HCT116 (cell line): Measurements from ENCODE around the gene FLOT1. TPM values are rescaled to one million over a fixed set of nuclear protein-coding genes. Genes with fewer than 3 reads are reported as not detected.

Experiments
- ATAC-seq: fragments of 200-7000 bp; cut with Tn5 transposase; 2 replicates; pipeline ENCODE4 v1.9.1; 2020; ENCODE audit warnings: mild to moderate bottlenecking, moderate library complexity
- BruUV-seq: library from RNA; stranded (reverse); fragments of 400-500 nt; replicated peaks from 2 replicates; lab custom pipeline; 2021; lab: Mats Ljungman, UMichigan
- CTCF ChIA-PET: fragments of 300-600 bp; sonication (Branson Sonifier 250); formaldehyde crosslinking; loops from one replicate; lab custom pipeline; 2021; ENCODE audit warnings: antibody characterized with exemption; lab: Charles Lee
- POLR2A ChIA-PET: fragments of 300-600, 350-600 bp; sonication (Branson Sonifier 250); formaldehyde crosslinking; loops from one replicate; lab custom pipeline; 2021; ENCODE audit warnings: antibody characterized with exemption; lab: Charles Lee
- RAD21 ChIA-PET, 2 experiments: fragments of 300-600 bp; sonication (Branson Sonifier 250); formaldehyde crosslinking; loops; one replicate each; lab custom pipeline; 2023; ENCODE audit warnings: low total read pairs in 2 of 2; ENCODE audit not compliant: uncharacterized antibody in 2 of 2, unreplicated experiment in 2 of 2, low non-redundant PET in 1 of 2; lab: Charles Lee
- DNase-seq: peaks from one replicate; pipeline ENCODE4 v3.0.0-alpha.2; 2010; ENCODE audit warnings: low read depth, low spot score
- H2AFZ ChIP-seq: fragments of 200-600 bp; shearing (Covaris generic), sonication (generic); 2 replicates; pipeline ENCODE4 v1.6.1; 2017; ENCODE audit warnings: low read depth, mixed run types, mixed read lengths, antibody characterized with exemption, low read length; ENCODE audit not compliant: poor library complexity, severe bottlenecking
- H3K27ac ChIP-seq: 2 replicates; pipeline ENCODE4 v1.5.1; 2012; ENCODE audit warnings: low read depth, low read length
- H3K27me3 ChIP-seq: fragments of 200-600 bp; sonication (generic); 2 replicates; pipeline ENCODE4 v1.6.1; 2016; ENCODE audit warnings: mixed run types, low read length, mixed read lengths; ENCODE audit not compliant: insufficient read depth
- H3K36me3 ChIP-seq, 2 experiments: fragments of 200-500 bp in 1 of 2; fragments of 200-600 bp in 1 of 2; sonication (Bioruptor generic) in 1 of 2; sonication (generic) in 1 of 2; 2 replicates each; pipeline versions ENCODE4 v1.5.1 to v1.6.1; 2014 to 2016; ENCODE audit warnings: low read length in 2 of 2, inconsistent platforms in 1 of 2, mixed read lengths in 1 of 2, mixed run types in 1 of 2; ENCODE audit not compliant: insufficient read depth in 2 of 2, control insufficient read depth in 1 of 2
- H3K4me1 ChIP-seq, 2 experiments: fragments of 200-600 bp in 1 of 2; sonication (generic) in 1 of 2; 2 replicates each; pipeline versions ENCODE4 v1.5.1 to v1.6.1; 2012 to 2017; ENCODE audit warnings: low read length in 2 of 2, inconsistent platforms in 1 of 2, mild to moderate bottlenecking in 1 of 2, mixed read lengths in 1 of 2, mixed run types in 1 of 2, moderate library complexity in 1 of 2; ENCODE audit not compliant: insufficient read depth in 2 of 2, control insufficient read depth in 1 of 2
- H3K4me2 ChIP-seq: fragments of 200-600 bp; sonication (generic); 2 replicates; pipeline ENCODE4 v1.6.1; 2017; ENCODE audit warnings: mixed run types, low read length, mixed read lengths
- H3K4me3 ChIP-seq, 2 experiments: fragments of 200-600 bp in 1 of 2; sonication (generic) in 1 of 2; replicated peaks in 1 of 2; 2 replicates each; pipeline ENCODE4 v1.5.1; 2011 to 2016; ENCODE audit warnings: low read length in 2 of 2, control low read depth in 1 of 2, low read depth in 1 of 2, mild to moderate bottlenecking in 1 of 2, mixed read lengths in 1 of 2, mixed run types in 1 of 2
- H3K79me2 ChIP-seq: fragments of 200-600 bp; sonication (generic); 2 replicates; pipeline ENCODE4 v1.6.1; 2017; ENCODE audit warnings: mild to moderate bottlenecking, mixed run types, low read length, moderate library complexity, mixed read lengths; ENCODE audit not compliant: insufficient read depth
- H3K9ac ChIP-seq: fragments of 200-600 bp; sonication (generic); 2 replicates; pipeline ENCODE4 v1.6.1; 2016; ENCODE audit warnings: low read length, mixed read lengths
- H3K9me2 ChIP-seq: fragments of 200-600 bp; sonication (generic), shearing (Covaris generic); 2 replicates; pipeline ENCODE4 v1.6.1; 2017; ENCODE audit warnings: mixed run types, mild to moderate bottlenecking, moderate library complexity; ENCODE audit not compliant: insufficient read depth
- H3K9me3 ChIP-seq, 2 experiments: fragments of 200-500 bp in 1 of 2; fragments of 200-600 bp in 1 of 2; sonication (Bioruptor generic) in 1 of 2; sonication (generic) in 1 of 2; 2 replicates each; pipeline ENCODE4 v1.6.1; 2014 to 2017; ENCODE audit warnings: low read length in 2 of 2, mixed read lengths in 2 of 2, inconsistent platforms in 1 of 2, low read depth in 1 of 2, mild to moderate bottlenecking in 1 of 2, mixed run types in 1 of 2, moderate library complexity in 1 of 2; ENCODE audit not compliant: control insufficient read depth in 1 of 2, insufficient read depth in 1 of 2
- H4K20me1 ChIP-seq: fragments of 200-600 bp; sonication (generic), shearing (Covaris generic); 2 replicates; pipeline ENCODE4 v1.6.1; 2017; ENCODE audit warnings: mixed run types, mild to moderate bottlenecking, moderate library complexity; ENCODE audit not compliant: insufficient read depth
- ATF3 ChIP-seq: IDR thresholded peaks from 2 replicates; pipeline ENCODE4 v1.6.1; 2012
- CBX3 ChIP-seq: IDR thresholded peaks from 2 replicates; pipeline ENCODE4 v1.6.1; 2012; ENCODE audit warnings: low read depth
- CEBPB ChIP-seq: IDR thresholded peaks from 2 replicates; pipeline ENCODE4 v1.6.1; 2012; ENCODE audit warnings: low read depth
- CTCF ChIP-seq, 3 experiments: fragments of 200-600 bp in 1 of 3; sonication (generic) in 1 of 3; IDR thresholded peaks in 2 of 3; conservative IDR thresholded peaks in 1 of 3; 2 replicates each; pipeline ENCODE4 v1.5.1; 2012 to 2017; ENCODE audit warnings: low read depth in 2 of 3, low read length in 2 of 3, antibody characterized with exemption in 1 of 3, borderline replicate concordance in 1 of 3, control low read depth in 1 of 3, mild to moderate bottlenecking in 1 of 3, mixed read lengths in 1 of 3, mixed run types in 1 of 3, moderate library complexity in 1 of 3; ENCODE audit not compliant: insufficient read depth in 1 of 3
- JUND ChIP-seq: IDR thresholded peaks from 2 replicates; pipeline ENCODE4 v1.6.1; 2012
- POLR2A ChIP-seq: IDR thresholded peaks from 2 replicates; pipeline ENCODE4 v1.7.0; 2011; ENCODE audit warnings: borderline replicate concordance; ENCODE audit not compliant: insufficient read depth, insufficient read length; ENCODE audit errors: extremely low read depth
- POLR2AphosphoS5 ChIP-seq: IDR thresholded peaks from 2 replicates; pipeline ENCODE4 v1.6.1; 2011; ENCODE audit warnings: mild to moderate bottlenecking, low read depth, low read length, moderate library complexity
- RAD21 ChIP-seq: IDR thresholded peaks from 2 replicates; pipeline ENCODE4 v1.6.1; 2012; ENCODE audit warnings: low read depth, mild to moderate bottlenecking
- SP1 ChIP-seq: IDR thresholded peaks from 2 replicates; pipeline ENCODE4 v1.6.1; 2012; ENCODE audit warnings: low read depth
- SRF ChIP-seq: IDR thresholded peaks from 2 replicates; pipeline ENCODE4 v1.6.1; 2012; ENCODE audit warnings: low read depth
- TCF7L2 ChIP-seq: IDR thresholded peaks from 2 replicates; pipeline ENCODE4 v1.7.0; 2011; ENCODE audit warnings: borderline replicate concordance, inconsistent platforms; ENCODE audit not compliant: insufficient read depth, insufficient read length; ENCODE audit errors: extremely low read depth
- ZFX ChIP-seq: fragments of 450-650 bp; IDR thresholded peaks from 2 replicates; pipeline ENCODE4 v1.6.1; 2017
- intact Hi-C: fragments of 100-400 bp; cut with micrococcal nuclease; formaldehyde crosslinking; loops from 2 replicates; pipeline ENCODE4 v1.10.0; 2022
- total RNA-seq: library from RNA; stranded (reverse); gene quantifications from one replicate; pipeline ENCODE4 v1.2.1, GENCODE V29; 2021; ENCODE audit not compliant: unreplicated experiment

Gene FLOT1
- total RNA-seq, 1 experiment from 2014 or later, result 117 TPM

GRCh38 chr6:30732237-30732943 lies 10.1 kb downstream of the FLOT1 start:
- ChIA-PET CTCF (interaction anchor here (0.9 to 3.7 kb wide), 8 partner anchors 53 to 348 kb away, joined by 4 to 70 read pairs (median 12); no protein-coding TSS in a partner anchor), POLR2A (interaction anchor here (1.1 to 2.5 kb wide), 4 partner anchors 8 to 122 kb away, joined by 3 to 16 read pairs (median 8); partner anchors contain the start of genes FLOT1 and MDC1), RAD21 (no interaction called here)
- H3K4me3 ChIP-seq, result no peak overlapping the region
- H3K4me1 ChIP-seq, result peaks cover 12 to 30% of the 10 kb centered on the region in 2 experiments
- no peaks in the 10 kb centered on the region for H3K9me3 ChIP-seq
- no TSS peak for BruUV-seq
- TF ChIP-seq POLR2AphosphoS5 (no peak), CBX3 (no peak), SP1 (no peak)
- no peak overlapping the region for H3K27ac ChIP-seq
- H4K20me1 ChIP-seq, result no peaks in the 10 kb centered on the region
- no peak overlapping the region for H3K4me2 ChIP-seq
- no peaks in the 10 kb centered on the region for H3K79me2 ChIP-seq
- ATAC-seq (no peak), DNase-seq (no peak)
- H3K27me3 ChIP-seq, result no peaks in the 10 kb centered on the region
- peaks cover 3 to 4% of the 10 kb centered on the region in 2 experiments; a peak in 2 of 4 replicates for H3K36me3 ChIP-seq
- H3K9ac ChIP-seq, result no peak overlapping the region
- H3K9me2 ChIP-seq, result no peaks in the 10 kb centered on the region
- intact Hi-C loops, result loop anchor here (5.0 kb wide), 2 partner anchors 135 to 190 kb away; no protein-coding TSS in a partner anchor
- no peak overlapping the region for H2AFZ ChIP-seq

- ChIA-PET RAD21 (interaction anchor here (0.6 to 1.5 kb wide), 10 partner anchors 44 to 340 kb away, joined by 3 to 22 read pairs (median 4); partner anchors contain the start of genes C6orf136 (in 1 of the 2) and DHX16 (in 1 of the 2)), CTCF (interaction anchor here (0.6 to 3.7 kb wide), 31 partner anchors 9 to 357 kb away, joined by 3 to 70 read pairs (median 5); partner anchors contain the start of genes DHX16, MDC1, MRPS18B and VARS2), POLR2A (interaction anchor here (0.6 to 2.5 kb wide), 21 partner anchors 10 to 188 kb away, joined by 3 to 17 read pairs (median 5); partner anchors contain the start of genes C6orf136, FLOT1, IER3 and MDC1)
- ATAC-seq (peak; percentile 90), DNase-seq (peak; percentile 77)
- BruUV-seq, result TSS peak; percentile 65
- Histone ChIP-seq H3K4me3 (peak overlapping the region; percentile 41 to 53), H3K9me2 (no peaks in the 10 kb centered on the region), H2AFZ (no peak overlapping the region), H3K9ac (peak overlapping the region; percentile 68), H3K36me3 (peaks cover 4 to 5% of the 10 kb centered on the region in 2 experiments; a peak in 2 of 4 replicates), H3K4me2 (peak overlapping the region; percentile 80), H3K9me3 (no peaks in the 10 kb centered on the region), H3K27ac (peak overlapping the region; percentile 55), H3K79me2 (no peaks in the 10 kb centered on the region), H4K20me1 (no peaks in the 10 kb centered on the region), H3K4me1 (peaks cover 12 to 37% of the 10 kb centered on the region in 2 experiments), H3K27me3 (no peaks in the 10 kb centered on the region)
- intact Hi-C loops, result loop anchor here (1.0 to 5.0 kb wide), 3 partner anchors 52 to 189 kb away; no protein-coding TSS in a partner anchor
- TF ChIP-seq POLR2AphosphoS5 (peak; percentile 66), JUND (no peak), CBX3 (0 out of 2 replicates have a peak, but pooled peaks have one; percentile 58), SRF (no peak), RAD21 (peak; percentile 98), TCF7L2 (no peak), POLR2A (no peak), ATF3 (no peak), CEBPB (no peak), CTCF (IDR thresholded peaks at IDR 0.05 in 2 of 3, conservative IDR thresholded peaks at IDR 0.05 in 1 of 3; ENCODE audit: borderline replicate concordance in 1 of 3, insufficient read depth in 1 of 3, low read depth in 2 of 3, low read length in 2 of 3) (peak; percentile 86 to 91 (median 88)), ZFX (no peak)
Observed at GRCh38 chr6:30730601-30731435, 11.7 kb downstream of the FLOT1 start.
